HG03460 (cell line): Measurements from ENCODE around the gene PRM1.

Experiments used
- ATAC-seq: cut with Tn5 transposase; IDR thresholded peaks from one replicate; pipeline ENCODE4 v1.9.1; 2021; ENCODE audit not compliant: unreplicated experiment

PRM1 gene

GRCh38 chr16:11273721-11274324 lies 7.3 kb downstream of the PRM1 start:
- ATAC-seq = no peak

GRCh38 chr16:11272921-11273720 lies 8.0 kb downstream of the PRM1 start, which contains the start of gene PRM3:
PRM3 (minus strand) TSS chr16:11273629; CDS start chr16:11273595, 34 bp downstream.
- no peak for ATAC-seq

GRCh38 chr16:11272484-11272883 lies 8.6 kb downstream of the PRM1 start:
- no peak for ATAC-seq

GRCh38 chr16:11271610-11272009 lies 9.5 kb downstream of the PRM1 start:
- ATAC-seq = no peak

- no peak for ATAC-seq
Measured at GRCh38 chr16:11270602-11271162, 10.4 kb downstream of the PRM1 start.

GRCh38 chr16:11268921-11269375 lies 12.2 kb downstream of the PRM1 start, which contains the start of gene TNP2:
TNP2 (minus strand) TSS chr16:11269325; CDS start chr16:11269262, 63 bp downstream.
- ATAC-seq = no peak

- no peak for ATAC-seq
Measured at GRCh38 chr16:11265124-11265523, 16.0 kb downstream of the PRM1 start.

GRCh38 chr16:11264155-11264832 lies 16.8 kb downstream of the PRM1 start:
- no peak for ATAC-seq

- ATAC-seq = no peak
Measured at GRCh38 chr16:11263737-11264136, 17.4 kb downstream of the PRM1 start.

GRCh38 chr16:11262915-11263314 lies 18.2 kb downstream of the PRM1 start:
- ATAC-seq = no peak

GRCh38 chr16:11260596-11260966 lies 20.5 kb downstream of the PRM1 start:
- no peak for ATAC-seq

- no peak for ATAC-seq
Measured at GRCh38 chr16:11259655-11260595, 21.2 kb downstream of the PRM1 start.

- no peak for ATAC-seq
Measured at GRCh38 chr16:11258553-11259492, 22.3 kb downstream of the PRM1 start.

GRCh38 chr16:11257131-11257938 lies 23.8 kb downstream of the PRM1 start:
- no peak for ATAC-seq

- ATAC-seq = no peak
Measured at GRCh38 chr16:11256661-11257130, 24.4 kb downstream of the PRM1 start.

GRCh38 chr16:11255737-11256660 lies 25.1 kb downstream of the PRM1 start, which contains the start of gene SOCS1:
SOCS1 (minus strand) TSS chr16:11256204; CDS start chr16:11255478, 726 bp downstream.
- peak; percentile 40 for ATAC-seq
